Smooth muscle cell (in vitro differentiated cells): ENCODE results near the gene ZP3. TPM values are rescaled to one million over a fixed set of nuclear protein-coding genes. Genes with fewer than 3 reads are reported as not detected.
"Not testable (repeated sequence)": the region's sequence is repeated elsewhere in the genome, so short reads cannot be mapped to it uniquely, and the experiment has no call there.

ENCODE experiments used
- DNase-seq: peaks from one replicate; lab custom pipeline; 2025; ENCODE audit not compliant: unreplicated experiment; lab: John Stamatoyannopoulos, UW
- H2AFZ ChIP-seq: fragments of 200-600 bp; sonication (generic); 2 replicates; pipeline ENCODE4 v1.6.0; 2016; ENCODE audit warnings: antibody characterized with exemption, low read depth, mild to moderate bottlenecking
- H3F3A ChIP-seq: fragments of 200-600 bp; sonication (generic); 2 replicates; pipeline ENCODE4 v1.6.0; 2017; ENCODE audit warnings: antibody characterized with exemption, low read depth
- H3K27ac ChIP-seq: fragments of 200-600 bp; sonication (generic); 2 replicates; pipeline ENCODE4 v1.5.1; 2016; ENCODE audit warnings: low read depth, mild to moderate bottlenecking
- H3K27me3 ChIP-seq: fragments of 200-600 bp; sonication (generic); 2 replicates; pipeline ENCODE4 v1.6.1; 2016; ENCODE audit warnings: low read depth, mild to moderate bottlenecking
- H3K36me3 ChIP-seq: fragments of 200-600 bp; sonication (generic); 2 replicates; pipeline ENCODE4 v1.5.1; 2016; ENCODE audit warnings: low read depth
- H3K4me1 ChIP-seq: fragments of 200-600 bp; sonication (generic); 2 replicates; pipeline ENCODE4 v1.5.1; 2016; ENCODE audit warnings: low read depth
- H3K4me2 ChIP-seq: fragments of 200-600 bp; sonication (generic); 2 replicates; pipeline ENCODE4 v1.6.0; 2016; ENCODE audit warnings: mild to moderate bottlenecking
- H3K4me3 ChIP-seq: fragments of 200-600 bp; sonication (generic); 2 replicates; pipeline ENCODE4 v1.5.1; 2016; ENCODE audit warnings: mild to moderate bottlenecking
- H3K79me2 ChIP-seq: fragments of 200-600 bp; sonication (generic); 2 replicates; pipeline ENCODE4 v1.6.0; 2016; ENCODE audit warnings: low read depth, mild to moderate bottlenecking
- H3K9ac ChIP-seq: fragments of 200-600 bp; sonication (generic); 2 replicates; pipeline ENCODE4 v1.6.0; 2016; ENCODE audit warnings: low read depth
- H3K9me3 ChIP-seq: fragments of 200-600 bp; sonication (generic); replicated peaks from 2 replicates; pipeline ENCODE4 v1.5.1; 2016; ENCODE audit warnings: low read depth
- H4K20me1 ChIP-seq: fragments of 200-600 bp; sonication (generic); 2 replicates; pipeline ENCODE4 v1.6.0; 2016; ENCODE audit warnings: low read depth
- CTCF ChIP-seq: fragments of 200-600 bp; sonication (generic); IDR thresholded peaks from 2 replicates; pipeline ENCODE4 v1.5.1; 2017; ENCODE audit warnings: borderline replicate concordance, mild to moderate bottlenecking, antibody characterized with exemption; ENCODE audit not compliant: insufficient read depth, poor library complexity, severe bottlenecking
- WGBS: methylation state at CpG from one replicate; pipeline ENCODE4 v1.1.7; 2016; ENCODE audit warnings: low lambda C conversion rate; 5-methylcytosine and 5-hydroxymethylcytosine counted together
- polyA plus RNA-seq: library from polyadenylated mRNA; unstranded; fragments of >200 nt; fragmentation: Nextera tagmentation; extraction: Ambion mirVana; gene quantifications from 2 replicates; pipeline ENCODE4 v1.2.1, GENCODE V29; 2016
- total RNA-seq: library from RNA; depleted of rRNA; stranded (reverse); fragments of >200 nt; gene quantifications from 2 replicates; pipeline ENCODE4 v1.2.3, GENCODE V29; 2014

Gene ZP3
- total and polyA plus RNA-seq, 2 experiments from 2014 or later: 1.3 to 1.6 TPM

DNA sequence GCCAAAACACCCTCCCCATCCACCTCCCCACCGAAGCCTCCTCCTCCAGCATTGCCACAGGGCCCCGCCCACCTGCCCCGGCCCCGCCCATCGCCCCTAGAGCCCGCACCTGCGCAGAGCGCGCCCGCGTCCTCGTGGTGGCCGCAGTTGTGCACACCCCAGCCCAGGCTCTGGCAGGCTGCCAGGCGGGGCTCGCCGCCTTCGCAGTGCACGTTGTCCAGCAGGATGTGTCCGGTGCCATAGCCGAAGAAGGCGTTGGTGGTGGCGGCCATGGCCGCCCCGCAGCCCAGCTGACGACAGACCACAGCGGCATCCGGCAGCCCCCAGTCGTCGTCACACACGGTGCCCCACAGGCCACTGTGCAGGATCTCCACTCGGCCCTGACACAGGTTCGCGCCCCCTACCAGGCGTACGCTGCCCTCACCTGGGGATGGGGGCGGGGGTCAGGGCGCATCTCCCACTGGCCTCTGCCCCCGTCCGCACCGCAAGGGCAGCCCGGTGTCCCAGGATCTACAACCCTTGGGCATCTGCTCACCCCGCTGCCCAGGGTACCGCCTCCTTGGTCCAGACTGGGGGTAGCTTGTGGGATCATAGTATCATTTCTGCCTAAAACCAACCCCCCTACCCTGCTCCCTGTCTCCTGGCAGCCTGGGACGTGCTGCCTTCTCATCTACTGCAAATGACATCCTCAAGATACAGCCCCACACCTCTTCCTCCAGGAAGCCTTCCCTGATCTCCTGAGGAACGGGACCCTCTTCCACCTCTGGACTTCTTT is 27.2 kb upstream of the ZP3 start:
- Histone ChIP-seq H3K9ac (no peak overlapping the region), H3K4me3 (no peak overlapping the region), H3K4me1 (no peaks in the 10 kb centered on the region), H4K20me1 (no peaks in the 10 kb centered on the region), H3K4me2 (no peak overlapping the region), H3K9me3 (no peaks in the 10 kb centered on the region), H3F3A (peaks cover 6% of the 10 kb centered on the region), H3K36me3 (no peaks in the 10 kb centered on the region), H3K79me2 (no peaks in the 10 kb centered on the region), H2AFZ (no peak overlapping the region), H3K27ac (no peak overlapping the region), H3K27me3 (no peaks in the 10 kb centered on the region)
- TF ChIP-seq CTCF: no peak
- DNase-seq: no peak
- WGBS: 73% methylated on average over 45 of the region's 45 CpGs

- no peak for DNase-seq
- Histone ChIP-seq H3K27me3 (no peaks in the 10 kb centered on the region), H3K9ac (no peak overlapping the region), H3K4me3 (no peak overlapping the region), H4K20me1 (no peaks in the 10 kb centered on the region), H2AFZ (no peak overlapping the region), H3K79me2 (no peaks in the 10 kb centered on the region), H3K4me2 (no peak overlapping the region), H3K36me3 (no peaks in the 10 kb centered on the region), H3K4me1 (no peaks in the 10 kb centered on the region), H3K9me3 (no peaks in the 10 kb centered on the region), H3K27ac (no peak overlapping the region), H3F3A (no peaks in the 10 kb centered on the region)
- WGBS: 89% methylated on average over 23 of the region's 23 CpGs
- no peak for TF ChIP-seq CTCF
Observed at GRCh38 chr7:76400248-76400647, 24.5 kb upstream of the ZP3 start.

DNA sequence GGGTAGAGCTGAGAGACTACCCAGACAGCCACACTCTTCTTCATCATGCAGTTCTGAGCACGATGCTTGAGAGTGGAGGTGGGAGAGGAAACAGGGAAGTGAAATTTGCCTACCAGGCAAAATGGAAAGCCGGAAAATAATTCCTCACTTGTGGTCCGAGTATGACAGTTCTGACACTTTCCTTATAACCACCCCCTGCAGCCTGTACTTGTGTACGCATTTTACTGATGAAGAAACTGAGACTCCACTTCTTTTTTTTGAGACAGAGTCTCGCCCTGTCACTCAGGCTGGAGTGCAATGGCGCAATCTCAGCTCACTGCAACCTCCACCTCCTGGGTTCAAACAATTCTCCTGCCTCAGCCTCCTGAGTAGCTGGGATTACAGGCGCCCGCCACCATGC is 21.7 kb upstream of the ZP3 start:
- H3K9me3 ChIP-seq, H3K4me1 ChIP-seq, H3K4me2 ChIP-seq, H3K27me3 ChIP-seq, H3K36me3 ChIP-seq, DNase-seq, H3K9ac ChIP-seq, H3K79me2 ChIP-seq, H2AFZ ChIP-seq, H3K4me3 ChIP-seq, H4K20me1 ChIP-seq, H3K27ac ChIP-seq, H3F3A ChIP-seq: not testable (repeated sequence)
- 80% methylated on average over 8 of the region's 8 CpGs for WGBS

GRCh38 chr7:76403780-76404494 is 20.8 kb upstream of the ZP3 start:
- no peaks in the 10 kb centered on the region for H3K4me1 ChIP-seq
- no peak overlapping the region for H3K9ac ChIP-seq
- no peaks in the 10 kb centered on the region for H3K79me2 ChIP-seq
- H3K4me2 ChIP-seq: no peak overlapping the region
- no peak for TF ChIP-seq CTCF
- H3K36me3 ChIP-seq: no peaks in the 10 kb centered on the region
- no peaks in the 10 kb centered on the region for H3K9me3 ChIP-seq
- H4K20me1 ChIP-seq: no peaks in the 10 kb centered on the region
- H2AFZ ChIP-seq: no peak overlapping the region
- H3F3A ChIP-seq: no peaks in the 10 kb centered on the region
- DNase-seq: no peak
- no peak overlapping the region for H3K4me3 ChIP-seq
- no peak overlapping the region for H3K27ac ChIP-seq
- 97% methylated on average over 10 of the region's 10 CpGs for WGBS
- H3K27me3 ChIP-seq: no peaks in the 10 kb centered on the region
